HepG2 (cell line): ENCODE measurements around the gene UGT2A3. TPM values are rescaled to one million over a fixed set of nuclear protein-coding genes. Genes with fewer than 3 reads are reported as not detected.

Source experiments
- ETS1 ChIP-seq: sonication (generic); formaldehyde crosslinking; IDR thresholded peaks from 2 replicates; pipeline ENCODE4 v1.4.0; 2020; ENCODE audit warnings: missing genetic modification reagents
- FOXA1 ChIP-seq, 2 experiments: fragments of 450-650 bp in 1 of 2; sonication (generic) in 1 of 2; formaldehyde crosslinking in 1 of 2; IDR thresholded peaks; 2 replicates each; pipeline versions ENCODE4 v1.4.0 to v1.6.1; 2016 to 2020; ENCODE audit warnings: missing genetic modification reagents in 1 of 2
- FOXK1 ChIP-seq: sonication (generic); formaldehyde crosslinking; IDR thresholded peaks from 2 replicates; pipeline ENCODE4 v1.4.0; 2020; ENCODE audit warnings: low read depth, missing genetic modification reagents, borderline replicate concordance
- NFAT5 ChIP-seq: sonication (generic); formaldehyde crosslinking; IDR thresholded peaks from 2 replicates; pipeline ENCODE4 v1.4.0; 2020; ENCODE audit warnings: missing genetic modification reagents
- SOX6 ChIP-seq, 2 experiments: fragments of 450-650 bp in 1 of 2; sonication (generic) in 1 of 2; formaldehyde crosslinking in 1 of 2; IDR thresholded peaks; 2 replicates each; pipeline versions ENCODE4 v1.4.0 to v1.6.1; 2017 to 2020; ENCODE audit warnings: antibody characterized with exemption in 1 of 2, mild to moderate bottlenecking in 1 of 2, missing genetic modification reagents in 1 of 2
- ZC3H13 ChIP-seq: sonication (generic); formaldehyde crosslinking; IDR thresholded peaks from 2 replicates; pipeline ENCODE4 v1.8.1; 2023; ENCODE audit warnings: mild to moderate bottlenecking, missing genetic modification reagents, moderate library complexity
- ZNF3 ChIP-seq: IDR thresholded peaks from 2 replicates; pipeline ENCODE4 v1.7.0; 2017; ENCODE audit warnings: inconsistent platforms
- ZNF546 ChIP-seq: sonication (generic); formaldehyde crosslinking; conservative IDR thresholded peaks from 2 replicates; pipeline ENCODE4 v1.8.1; 2023; ENCODE audit warnings: mild to moderate bottlenecking, missing genetic modification reagents
- ZNF597 ChIP-seq: sonication (generic); formaldehyde crosslinking; IDR thresholded peaks from 2 replicates; pipeline ENCODE4 v1.5.0; 2020; ENCODE audit warnings: missing genetic modification reagents
- ZNF687 ChIP-seq: sonication (generic); formaldehyde crosslinking; IDR thresholded peaks from 2 replicates; pipeline ENCODE4 v1.5.1; 2020; ENCODE audit warnings: mild to moderate bottlenecking, missing genetic modification reagents, moderate library complexity
- ZNF704 ChIP-seq: sonication (generic); formaldehyde crosslinking; IDR thresholded peaks from 2 replicates; pipeline ENCODE4 v1.8.1; 2023; ENCODE audit warnings: mild to moderate bottlenecking, inconsistent platforms, moderate library complexity, missing genetic modification reagents, borderline replicate concordance
- ZSCAN25 ChIP-seq: sonication (generic); formaldehyde crosslinking; IDR thresholded peaks from 2 replicates; pipeline ENCODE4 v1.8.0; 2022; ENCODE audit warnings: mild to moderate bottlenecking, missing genetic modification reagents
- ZSCAN9 ChIP-seq: IDR thresholded peaks from 2 replicates; pipeline ENCODE4 v1.6.1; 2016; ENCODE audit warnings: borderline replicate concordance
- polyA plus RNA-seq, 8 experiments: library from polyadenylated mRNA; depleted of rRNA in 3 of 8; stranded (reverse) in 7 of 8; unstranded in 1 of 8; fragments of >200 nt; fragmentation: Illumina TruSeq in 4 of 8; extraction: Trizol in 4 of 8; gene quantifications; 2 replicates each; pipeline versions ENCODE4 v1.2.1 to v1.2.3, GENCODE V29; 2011 to 2016; ENCODE audit warnings: low read depth in 4 of 8, missing spikeins in 1 of 8, mixed read lengths in 1 of 8; ENCODE audit not compliant: insufficient read depth in 1 of 8
- total RNA-seq, 5 experiments: library from RNA; depleted of rRNA; stranded (reverse); fragments of >200 nt; fragmentation: Illumina TruSeq; extraction: Trizol; gene quantifications; 2 replicates each; pipeline ENCODE4 v1.2.3, GENCODE V29; 2016; ENCODE audit warnings: low read depth in 1 of 5

UGT2A3 gene
- total and polyA plus RNA-seq, 2 of the 13 experiments (the other 11 are each of a cell fraction or from before 2014, with no cell fraction given) = 61.3 to 97.2 TPM

- peak; percentile 77; the same call in 1 of the 2 replicates for TF ChIP-seq FOXK1 (CRISPR knock-in tag)
- TF ChIP-seq ZNF3 = no peak
- no peak for TF ChIP-seq ZNF704 (CRISPR knock-in tag)
- no peak for TF ChIP-seq ZC3H13 (CRISPR knock-in tag)
- no peak for TF ChIP-seq ZNF687 (CRISPR knock-in tag)
- TF ChIP-seq ZNF597 (CRISPR knock-in tag) = no peak
- TF ChIP-seq ETS1 = no peak
- no peak for TF ChIP-seq ZSCAN25 (CRISPR knock-in tag)
- no peak for TF ChIP-seq SOX6 (IDR thresholded peaks at IDR 0.05)
- TF ChIP-seq SOX6 (CRISPR knock-in tag; IDR thresholded peaks at IDR 0.05) = peak; percentile 94
- peak; percentile 83; the same call in 1 of the 2 replicates for TF ChIP-seq ZSCAN9 (CRISPR knock-in tag)
- TF ChIP-seq FOXA1 (IDR thresholded peaks at IDR 0.05) = 0 out of 2 replicates have a peak, but pooled peaks have one; percentile 25
- TF ChIP-seq FOXA1 (CRISPR knock-in tag; IDR thresholded peaks at IDR 0.05) = peak; percentile 89
- TF ChIP-seq ZNF546 (CRISPR knock-in tag) = no peak
- no peak for TF ChIP-seq NFAT5 (CRISPR knock-in tag)
Observed at GRCh38 chr4:68951078-68951805, at the start of gene UGT2A3 (continued).
